OCI-LY7 (cell line): ENCODE data around the gene TEAD2. TPM values are rescaled to one million over a fixed set of nuclear protein-coding genes. Genes with fewer than 3 reads are reported as not detected.
"Not testable (repeated sequence)": the region's sequence is repeated elsewhere in the genome, so short reads cannot be mapped to it uniquely, and the experiment has no call there.

Source experiments
- BruUV-seq: library from RNA; stranded (reverse); fragments of 400-500 nt; replicated peaks from 2 replicates; lab custom pipeline; 2021; lab: Mats Ljungman, UMichigan
- CTCF ChIA-PET: fragments of 300-600 bp; sonication (Branson Sonifier 250); formaldehyde crosslinking; loops from one replicate; lab custom pipeline; 2022; ENCODE audit warnings: antibody characterized with exemption; ENCODE audit not compliant: unreplicated experiment; lab: Charles Lee
- POLR2A ChIA-PET: fragments of 300-600 bp; sonication (Branson Sonifier 250); formaldehyde crosslinking; loops from one replicate; lab custom pipeline; 2022; ENCODE audit warnings: antibody characterized with exemption; lab: Charles Lee
- DNase-seq: peaks from one replicate; pipeline ENCODE4 v3.0.0-alpha.2; 2015; ENCODE audit warnings: low spot score
- H2AFZ ChIP-seq: fragments of 200-600 bp; sonication (generic), shearing (Covaris generic); 2 replicates; pipeline ENCODE4 v1.6.1; 2014; ENCODE audit warnings: mild to moderate bottlenecking, antibody characterized with exemption, low read length, moderate library complexity
- H3K27ac ChIP-seq: fragments of 200-600 bp; sonication (generic); 2 replicates; pipeline ENCODE4 v1.5.1; 2014; ENCODE audit warnings: mixed run types, low read depth, mild to moderate bottlenecking, moderate library complexity, low read length, inconsistent platforms; ENCODE audit not compliant: poor library complexity, severe bottlenecking
- H3K36me3 ChIP-seq: fragments of 200-600 bp; sonication (generic); 2 replicates; pipeline ENCODE4 v1.6.1; 2014; ENCODE audit warnings: mild to moderate bottlenecking, antibody characterized with exemption, low read length, moderate library complexity, mixed read lengths; ENCODE audit not compliant: insufficient read depth
- H3K4me1 ChIP-seq: fragments of 200-600 bp; sonication (generic); 2 replicates; pipeline ENCODE4 v1.5.1; 2014; ENCODE audit warnings: mild to moderate bottlenecking, low read length; ENCODE audit not compliant: insufficient read depth, poor library complexity, severe bottlenecking
- H3K4me2 ChIP-seq: fragments of 200-600 bp; sonication (generic); 2 replicates; pipeline ENCODE4 v1.6.1; 2014; ENCODE audit warnings: mild to moderate bottlenecking, low read length
- H3K4me3 ChIP-seq: fragments of 200-600 bp; sonication (generic); 2 replicates; pipeline ENCODE4 v1.5.1; 2014; ENCODE audit warnings: mild to moderate bottlenecking, low read depth, low read length; ENCODE audit not compliant: poor library complexity, severe bottlenecking
- H3K79me2 ChIP-seq: fragments of 200-600 bp; sonication (generic); 2 replicates; pipeline ENCODE4 v1.6.1; 2016; ENCODE audit warnings: low read depth, mild to moderate bottlenecking, low read length, moderate library complexity, mixed read lengths; ENCODE audit not compliant: insufficient read depth
- H3K9me2 ChIP-seq: fragments of 200-600 bp; sonication (generic); 2 replicates; pipeline ENCODE4 v1.6.1; 2016; ENCODE audit warnings: mild to moderate bottlenecking, low read length, mixed read lengths; ENCODE audit not compliant: insufficient read depth
- H3K9me3 ChIP-seq: fragments of 200-600 bp; sonication (generic); 2 replicates; pipeline ENCODE4 v1.6.1; 2014; ENCODE audit warnings: mild to moderate bottlenecking, mixed run types, low read length, mixed read lengths
- H4K20me1 ChIP-seq: fragments of 200-600 bp; sonication (generic); 2 replicates; pipeline ENCODE4 v1.6.1; 2014; ENCODE audit warnings: mild to moderate bottlenecking, antibody characterized with exemption, low read length, moderate library complexity, mixed read lengths; ENCODE audit not compliant: insufficient read depth
- CTCF ChIP-seq: fragments of 200-600 bp; sonication (generic); conservative IDR thresholded peaks from 2 replicates; pipeline ENCODE4 v1.5.1; 2014; ENCODE audit warnings: mild to moderate bottlenecking, antibody characterized with exemption, low read length, moderate library complexity, mixed read lengths
- EZH2phosphoT487 ChIP-seq: fragments of 200-600 bp; sonication (generic); IDR thresholded peaks from 2 replicates; pipeline ENCODE4 v1.6.1; 2018; ENCODE audit warnings: low read depth, borderline replicate concordance, mild to moderate bottlenecking, mixed run types, antibody characterized with exemption, low read length, moderate library complexity, mixed read lengths
- intact Hi-C: fragments of 100-400 bp; cut with micrococcal nuclease; formaldehyde crosslinking; loops from one replicate; pipeline ENCODE4 v1.10.0; 2022; ENCODE audit not compliant: unreplicated experiment
- total RNA-seq, 2 experiments: library from RNA; depleted of rRNA in 1 of 2; stranded (reverse); fragments of >200 nt in 1 of 2; shearing (Covaris generic) in 1 of 2; gene quantifications; 2 replicates each; pipeline ENCODE4 v1.2.3, GENCODE V29; 2014 to 2022

The TEAD2 gene
- total RNA-seq, 2 experiments from 2014 or later, result 4.9 to 5.3 TPM

- no TSS peak for BruUV-seq
- CTCF ChIA-PET, result interaction anchor here (0.9 kb wide), 1 partner anchor 107 kb away, joined by 4 read pairs; no protein-coding TSS in a partner anchor
- no peaks in the 10 kb centered on the region for H3K9me2 ChIP-seq
- H3K9me3 ChIP-seq, result peaks cover 14% of the 10 kb centered on the region; the same call in 1 of the 2 replicates
- H3K36me3 ChIP-seq, result peaks cover 27% of the 10 kb centered on the region
- no peak overlapping the region for H3K4me3 ChIP-seq
- no peak overlapping the region for H2AFZ ChIP-seq
- no peak for DNase-seq
- H3K4me2 ChIP-seq, result no peak overlapping the region
- H3K4me1 ChIP-seq, result peaks cover 10% of the 10 kb centered on the region
- no peaks in the 10 kb centered on the region for H3K79me2 ChIP-seq
- no peaks in the 10 kb centered on the region for H4K20me1 ChIP-seq
- POLR2A ChIA-PET, result interaction anchor here (0.5 kb wide), 1 partner anchor 228 kb away, joined by 3 read pairs; no protein-coding TSS in a partner anchor
- intact Hi-C loops, result no loop called here
- no peak for TF ChIP-seq EZH2phosphoT487
- TF ChIP-seq CTCF, result no peak
- H3K27ac ChIP-seq, result no peak overlapping the region
Observed at GRCh38 chr19:49301866-49302252, 60.4 kb downstream of the TEAD2 start.

- DNase-seq, result peak; percentile 85
- peaks cover 10% of the 10 kb centered on the region for H3K4me1 ChIP-seq
- no TSS peak for BruUV-seq
- POLR2A ChIA-PET, result interaction anchor here (0.6 to 1.2 kb wide), 2 partner anchors 17 to 55 kb away, joined by 3 to 6 read pairs; no protein-coding TSS in a partner anchor
- intact Hi-C loops, result no loop called here
- CTCF ChIA-PET, result interaction anchor here (0.9 kb wide), 1 partner anchor 108 kb away, joined by 4 read pairs; no protein-coding TSS in a partner anchor
- no peak overlapping the region for H3K27ac ChIP-seq
- peak overlapping the region; percentile 12; the same call in 1 of the 2 replicates for H2AFZ ChIP-seq
- TF ChIP-seq CTCF (peak; percentile 98), EZH2phosphoT487 (no peak)
- peaks cover 14% of the 10 kb centered on the region; the same call in 1 of the 2 replicates for H3K9me3 ChIP-seq
- H3K36me3 ChIP-seq, result peaks cover 27% of the 10 kb centered on the region
- no peaks in the 10 kb centered on the region for H4K20me1 ChIP-seq
- peak overlapping the region; percentile 5 for H3K4me3 ChIP-seq
- no peaks in the 10 kb centered on the region for H3K9me2 ChIP-seq
- H3K79me2 ChIP-seq, result no peaks in the 10 kb centered on the region
- peak overlapping the region; percentile 55 for H3K4me2 ChIP-seq
Observed at GRCh38 chr19:49301165-49301865, 60.9 kb downstream of the TEAD2 start.

- H3K9me2 ChIP-seq, H3K4me1 ChIP-seq, H3K27ac ChIP-seq, H4K20me1 ChIP-seq, CTCF ChIA-PET, DNase-seq, POLR2A ChIA-PET, H3K4me2 ChIP-seq, H3K4me3 ChIP-seq, H3K79me2 ChIP-seq, H3K36me3 ChIP-seq, intact Hi-C loops, H2AFZ ChIP-seq, H3K9me3 ChIP-seq, BruUV-seq: not testable (repeated sequence)
Observed at GRCh38 chr19:49298653-49299052, 63.6 kb downstream of the TEAD2 start.
